IMR-90 (cell line): ENCODE measurements around the gene ADAMTS8. TPM values are rescaled to one million over a fixed set of nuclear protein-coding genes. Genes with fewer than 3 reads are reported as not detected.

Experiments used
- ATAC-seq: fragments of 200-7000 bp; cut with Tn5 transposase; 2 replicates; pipeline ENCODE4 v1.9.1; 2020; ENCODE audit warnings: low read depth, mild to moderate bottlenecking, moderate library complexity
- BruUV-seq: library from RNA; stranded (reverse); fragments of 400-500 nt; replicated peaks from 2 replicates; lab custom pipeline; 2021; lab: Mats Ljungman, UMichigan
- CTCF ChIA-PET: fragments of 300-600 bp; formaldehyde crosslinking; extraction: SDS; loops from one replicate; lab custom pipeline; 2021; ENCODE audit warnings: antibody characterized with exemption; lab: Yijun Ruan, JAX
- POLR2A ChIA-PET: fragments of 300-600 bp; sonication (Branson Sonifier 250); formaldehyde crosslinking; loops from one replicate; lab custom pipeline; 2022; ENCODE audit warnings: antibody characterized with exemption; ENCODE audit not compliant: unreplicated experiment; lab: Charles Lee
- DNase-seq: peaks from one replicate; pipeline ENCODE4 v3.0.0; 2013
- H2AFZ ChIP-seq: replicated peaks from 2 replicates; pipeline ENCODE3; 2013; ENCODE audit warnings: low read length, mild to moderate bottlenecking; ENCODE audit not compliant: poor library complexity
- H2AK5ac ChIP-seq: 2 replicates; pipeline ENCODE4 v1.6.1; 2013; ENCODE audit warnings: low read depth, low read length, inconsistent platforms
- H2AK9ac ChIP-seq: replicated peaks from 2 replicates; pipeline ENCODE3; 2013; ENCODE audit warnings: mild to moderate bottlenecking, low read depth, low read length, moderate library complexity; ENCODE audit not compliant: poor library complexity
- H2BK120ac ChIP-seq: 2 replicates; pipeline ENCODE4 v1.6.1; 2013; ENCODE audit warnings: low read depth, low read length, inconsistent platforms
- H2BK15ac ChIP-seq: 3 replicates; pipeline ENCODE4 v1.6.1; 2013; ENCODE audit warnings: low read depth, low read length, inconsistent platforms
- H2BK20ac ChIP-seq: 2 replicates; pipeline ENCODE4 v1.6.1; 2013; ENCODE audit warnings: low read depth, mild to moderate bottlenecking, inconsistent platforms, low read length, moderate library complexity
- H2BK5ac ChIP-seq: 2 replicates; pipeline ENCODE4 v1.6.1; 2013; ENCODE audit warnings: mild to moderate bottlenecking, low read depth, low read length, inconsistent platforms; ENCODE audit not compliant: poor library complexity, severe bottlenecking
- H3K14ac ChIP-seq: replicated peaks from 2 replicates; pipeline ENCODE4 v1.6.1; 2013; ENCODE audit warnings: low read depth, low read length, inconsistent platforms
- H3K18ac ChIP-seq: 2 replicates; pipeline ENCODE4 v1.6.1; 2013; ENCODE audit warnings: low read depth, low read length, control low read depth
- H3K23ac ChIP-seq: 2 replicates; pipeline ENCODE4 v1.6.1; 2013; ENCODE audit warnings: low read depth, low read length, inconsistent platforms
- H3K27ac ChIP-seq: 2 replicates; pipeline ENCODE4 v1.5.1; 2013; ENCODE audit warnings: mild to moderate bottlenecking, control low read depth, low read length; ENCODE audit not compliant: insufficient read depth
- H3K27me3 ChIP-seq: 2 replicates; pipeline ENCODE4 v1.6.1; 2013; ENCODE audit warnings: low read length; ENCODE audit not compliant: control insufficient read depth, insufficient read depth
- H3K36me3 ChIP-seq: 2 replicates; pipeline ENCODE4 v1.6.1; 2013; ENCODE audit warnings: low read length, mixed read lengths; ENCODE audit not compliant: control insufficient read depth, insufficient read depth
- H3K4ac ChIP-seq: 2 replicates; pipeline ENCODE4 v1.6.1; 2013; ENCODE audit warnings: low read depth, low read length, inconsistent platforms
- H3K4me1 ChIP-seq: 2 replicates; pipeline ENCODE4 v1.6.1; 2013; ENCODE audit warnings: low read length, mixed read lengths; ENCODE audit not compliant: control insufficient read depth, insufficient read depth
- H3K4me2 ChIP-seq: 2 replicates; pipeline ENCODE4 v1.6.1; 2013; ENCODE audit warnings: low read depth, mild to moderate bottlenecking, control low read depth, low read length, moderate library complexity
- H3K4me3 ChIP-seq: 2 replicates; pipeline ENCODE4 v1.5.1; 2013; ENCODE audit warnings: low read depth, mild to moderate bottlenecking, control low read depth, low read length, moderate library complexity; ENCODE audit not compliant: insufficient read depth
- H3K56ac ChIP-seq: 2 replicates; pipeline ENCODE4 v1.6.1; 2013; ENCODE audit warnings: low read length, inconsistent platforms; ENCODE audit not compliant: insufficient read depth; ENCODE audit errors: extremely low read depth
- H3K79me1 ChIP-seq, 2 experiments: 2 replicates each; pipeline ENCODE4 v1.6.1; 2013; ENCODE audit warnings: low read length in 2 of 2, inconsistent platforms in 1 of 2, low read depth in 1 of 2
- H3K9ac ChIP-seq: 2 replicates; pipeline ENCODE4 v1.6.1; 2013; ENCODE audit warnings: low read depth, low read length, control low read depth
- H3K9me1 ChIP-seq: 2 replicates; pipeline ENCODE4 v1.6.1; 2013; ENCODE audit warnings: low read length, inconsistent platforms; ENCODE audit not compliant: insufficient read depth
- H3K9me3 ChIP-seq: 2 replicates; pipeline ENCODE4 v1.6.1; 2013; ENCODE audit warnings: low read length; ENCODE audit not compliant: control insufficient read depth, insufficient read depth
- H4K20me1 ChIP-seq: 2 replicates; pipeline ENCODE4 v1.6.1; 2013; ENCODE audit warnings: low read length, inconsistent platforms; ENCODE audit not compliant: insufficient read depth
- H4K5ac ChIP-seq: 2 replicates; pipeline ENCODE4 v1.6.1; 2013; ENCODE audit warnings: mild to moderate bottlenecking, low read depth, low read length, control low read depth
- H4K8ac ChIP-seq, 2 experiments: 2 replicates each; pipeline ENCODE4 v1.6.1; 2013; ENCODE audit warnings: low read depth in 2 of 2, low read length in 2 of 2, control low read depth in 1 of 2, inconsistent platforms in 1 of 2
- H4K91ac ChIP-seq: 2 replicates; pipeline ENCODE4 v1.6.1; 2013; ENCODE audit warnings: low read depth, low read length, inconsistent platforms; ENCODE audit not compliant: insufficient read depth
- BHLHE40 ChIP-seq: fragments of 150-350 bp; IDR thresholded peaks from 2 replicates; pipeline ENCODE4 v1.6.1; 2016; ENCODE audit warnings: mild to moderate bottlenecking, low read depth, low read length
- CEBPB ChIP-seq: IDR thresholded peaks from 2 replicates; pipeline ENCODE4 v1.6.1; 2012; ENCODE audit warnings: low read depth, low read length, improper control_type of control experiment
- CHD1 ChIP-seq: IDR thresholded peaks from 2 replicates; pipeline ENCODE4 v1.6.1; 2012; ENCODE audit warnings: low read depth, low read length, improper control_type of control experiment
- FOS ChIP-seq: fragments of 150-350 bp; IDR thresholded peaks from 2 replicates; pipeline ENCODE4 v1.6.1; 2016; ENCODE audit warnings: low read depth, low read length
- MAFK ChIP-seq: IDR thresholded peaks from 2 replicates; pipeline ENCODE4 v1.6.1; 2012; ENCODE audit warnings: low read depth, low read length, improper control_type of control experiment
- MAZ ChIP-seq: IDR thresholded peaks from 2 replicates; pipeline ENCODE4 v1.6.1; 2012; ENCODE audit warnings: low read depth, mild to moderate bottlenecking, low read length, improper control_type of control experiment, moderate library complexity, borderline replicate concordance
- MXI1 ChIP-seq: IDR thresholded peaks from 2 replicates; pipeline ENCODE4 v1.6.1; 2012; ENCODE audit warnings: low read depth, mild to moderate bottlenecking, low read length, moderate library complexity, borderline replicate concordance
- NFE2L2 ChIP-seq: fragments of 150-350 bp; IDR thresholded peaks from 2 replicates; pipeline ENCODE4 v1.6.1; 2016; ENCODE audit warnings: low read depth, mild to moderate bottlenecking, low read length
- POLR2A ChIP-seq: IDR thresholded peaks from 2 replicates; pipeline ENCODE4 v1.6.1; 2012; ENCODE audit warnings: mild to moderate bottlenecking, low read depth, low read length
- RAD21 ChIP-seq: IDR thresholded peaks from 2 replicates; pipeline ENCODE4 v1.6.1; 2012; ENCODE audit warnings: low read length, improper control_type of control experiment
- RCOR1 ChIP-seq: IDR thresholded peaks from 2 replicates; pipeline ENCODE4 v1.6.1; 2012; ENCODE audit warnings: mild to moderate bottlenecking, low read length, improper control_type of control experiment; ENCODE audit not compliant: insufficient replicate concordance
- RFX5 ChIP-seq: IDR thresholded peaks from 2 replicates; pipeline ENCODE4 v1.8.0; 2012; ENCODE audit warnings: low read depth, mild to moderate bottlenecking, low read length, moderate library complexity
- SMC3 ChIP-seq: fragments of 150-350 bp; IDR thresholded peaks from 2 replicates; pipeline ENCODE4 v1.6.1; 2016; ENCODE audit warnings: low read depth, mild to moderate bottlenecking, antibody characterized with exemption, low read length, moderate library complexity
- dilution Hi-C: fragments of 300-500 bp; cut with HindIII; formaldehyde crosslinking; loops from one replicate; pipeline ENCODE4 v1.14.3; 2018; ENCODE audit warnings: low sequenced_read_pairs; ENCODE audit not compliant: unreplicated experiment
- in situ Hi-C: fragments of 300-500 bp; cut with MboI; formaldehyde crosslinking; loops from 3 replicates; pipeline ENCODE4 v1.14.3; 2019; ENCODE audit warnings: low sequenced_read_pairs, inconsistent platforms, mixed read lengths
- intact Hi-C: fragments of 100-400 bp; cut with micrococcal nuclease; formaldehyde crosslinking; loops from 2 replicates; pipeline ENCODE4 v1.10.0; 2022
- polyA plus RNA-seq, 3 experiments: library from polyadenylated mRNA; depleted of rRNA; stranded (reverse); fragments of >200 nt; gene quantifications; 2 replicates each; pipeline ENCODE4 v1.2.3, GENCODE V29; 2012; ENCODE audit warnings: low replicate concordance in 1 of 3
- total RNA-seq: library from RNA; depleted of rRNA; stranded (reverse); fragments of >200 nt; gene quantifications from 2 replicates; pipeline ENCODE4 v1.2.3, GENCODE V29; 2012
- TF ChIP-seq, protein P1 (sequence below): fragments of 150-350 bp; IDR thresholded peaks from 2 replicates; pipeline ENCODE4 v1.6.1; 2017; ENCODE audit warnings: mild to moderate bottlenecking, antibody characterized with exemption, low read length, low read depth
- TF ChIP-seq, protein P2 (sequence below): fragments of 150-350 bp; IDR thresholded peaks from 2 replicates; pipeline ENCODE4 v1.6.1; 2016; ENCODE audit warnings: low read depth, mild to moderate bottlenecking, low read length, moderate library complexity, borderline replicate concordance
- TF ChIP-seq, protein P3 (sequence below): conservative IDR thresholded peaks from 2 replicates; pipeline ENCODE4 v1.5.1; 2012; ENCODE audit warnings: mild to moderate bottlenecking, low read depth, low read length, improper control_type of control experiment

Gene ADAMTS8
- total and polyA plus RNA-seq, 2 of the 4 experiments (the other 2 are of a cell fraction), result under 0.01 to 0.60 TPM

DNA sequence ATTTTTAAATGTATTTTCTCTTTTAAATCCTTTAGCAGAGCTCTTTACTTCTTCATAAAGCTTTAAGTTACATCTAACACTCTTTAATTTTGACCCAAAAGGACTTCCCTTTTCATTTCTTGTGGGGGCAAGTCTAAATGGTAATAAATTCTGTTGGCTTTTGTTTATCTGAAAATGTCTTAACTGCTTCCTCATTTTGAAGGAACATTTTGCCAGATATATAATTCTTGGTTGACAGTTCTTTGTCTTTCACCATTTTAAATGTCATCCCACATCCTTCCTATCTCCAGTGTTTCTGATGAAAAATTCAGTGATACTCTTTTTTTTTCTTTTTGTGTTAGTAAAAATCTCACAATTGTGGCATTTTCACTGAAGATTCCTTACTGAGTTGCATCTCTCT lies 69.0 kb downstream of the ADAMTS8 start:
- H2BK15ac ChIP-seq, result no peak overlapping the region
- H2AFZ ChIP-seq, result no peak overlapping the region
- no peak overlapping the region for H3K9ac ChIP-seq
- in situ Hi-C loops, result no loop called here
- no peaks in the 10 kb centered on the region for H3K9me1 ChIP-seq
- no TSS peak for BruUV-seq
- H3K56ac ChIP-seq, result no peak overlapping the region
- no peak overlapping the region for H3K18ac ChIP-seq
- ChIA-PET POLR2A (no interaction called here), CTCF (no interaction called here)
- H4K5ac ChIP-seq, result no peak overlapping the region
- intact Hi-C loops, result no loop called here
- H2BK120ac ChIP-seq, result no peak overlapping the region
- dilution Hi-C loops, result no loop called here
- H2AK5ac ChIP-seq, result no peak overlapping the region
- H2BK20ac ChIP-seq, result no peak overlapping the region
- H4K91ac ChIP-seq, result no peak overlapping the region
- H4K8ac ChIP-seq, result no peak overlapping the region
- no peak overlapping the region for H2BK5ac ChIP-seq
- H4K20me1 ChIP-seq, result no peaks in the 10 kb centered on the region
- no peaks in the 10 kb centered on the region for H3K9me3 ChIP-seq
- H3K4ac ChIP-seq, result no peak overlapping the region
- H3K79me1 ChIP-seq, result no peaks in the 10 kb centered on the region
- H3K4me1 ChIP-seq, result no peaks in the 10 kb centered on the region
- H3K27ac ChIP-seq, result no peak overlapping the region
- H3K14ac ChIP-seq, result no peak overlapping the region
- no peak overlapping the region for H2AK9ac ChIP-seq
- no peaks in the 10 kb centered on the region for H3K36me3 ChIP-seq
- DNase-seq, result no peak
- TF ChIP-seq NFE2L2, result no peak
- no peak for TF ChIP-seq MAZ
- TF ChIP-seq, protein P1, sequence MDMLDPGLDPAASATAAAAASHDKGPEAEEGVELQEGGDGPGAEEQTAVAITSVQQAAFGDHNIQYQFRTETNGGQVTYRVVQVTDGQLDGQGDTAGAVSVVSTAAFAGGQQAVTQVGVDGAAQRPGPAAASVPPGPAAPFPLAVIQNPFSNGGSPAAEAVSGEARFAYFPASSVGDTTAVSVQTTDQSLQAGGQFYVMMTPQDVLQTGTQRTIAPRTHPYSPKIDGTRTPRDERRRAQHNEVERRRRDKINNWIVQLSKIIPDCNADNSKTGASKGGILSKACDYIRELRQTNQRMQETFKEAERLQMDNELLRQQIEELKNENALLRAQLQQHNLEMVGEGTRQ, result no peak
- no peak for TF ChIP-seq CHD1
- no peak for TF ChIP-seq SMC3
- TF ChIP-seq, protein P2, sequence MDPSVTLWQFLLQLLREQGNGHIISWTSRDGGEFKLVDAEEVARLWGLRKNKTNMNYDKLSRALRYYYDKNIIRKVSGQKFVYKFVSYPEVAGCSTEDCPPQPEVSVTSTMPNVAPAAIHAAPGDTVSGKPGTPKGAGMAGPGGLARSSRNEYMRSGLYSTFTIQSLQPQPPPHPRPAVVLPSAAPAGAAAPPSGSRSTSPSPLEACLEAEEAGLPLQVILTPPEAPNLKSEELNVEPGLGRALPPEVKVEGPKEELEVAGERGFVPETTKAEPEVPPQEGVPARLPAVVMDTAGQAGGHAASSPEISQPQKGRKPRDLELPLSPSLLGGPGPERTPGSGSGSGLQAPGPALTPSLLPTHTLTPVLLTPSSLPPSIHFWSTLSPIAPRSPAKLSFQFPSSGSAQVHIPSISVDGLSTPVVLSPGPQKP, result no peak
- no peak for TF ChIP-seq CEBPB
- no peak for TF ChIP-seq POLR2A
- TF ChIP-seq RAD21, result no peak
- TF ChIP-seq RFX5, result no peak
- TF ChIP-seq, protein P3, sequence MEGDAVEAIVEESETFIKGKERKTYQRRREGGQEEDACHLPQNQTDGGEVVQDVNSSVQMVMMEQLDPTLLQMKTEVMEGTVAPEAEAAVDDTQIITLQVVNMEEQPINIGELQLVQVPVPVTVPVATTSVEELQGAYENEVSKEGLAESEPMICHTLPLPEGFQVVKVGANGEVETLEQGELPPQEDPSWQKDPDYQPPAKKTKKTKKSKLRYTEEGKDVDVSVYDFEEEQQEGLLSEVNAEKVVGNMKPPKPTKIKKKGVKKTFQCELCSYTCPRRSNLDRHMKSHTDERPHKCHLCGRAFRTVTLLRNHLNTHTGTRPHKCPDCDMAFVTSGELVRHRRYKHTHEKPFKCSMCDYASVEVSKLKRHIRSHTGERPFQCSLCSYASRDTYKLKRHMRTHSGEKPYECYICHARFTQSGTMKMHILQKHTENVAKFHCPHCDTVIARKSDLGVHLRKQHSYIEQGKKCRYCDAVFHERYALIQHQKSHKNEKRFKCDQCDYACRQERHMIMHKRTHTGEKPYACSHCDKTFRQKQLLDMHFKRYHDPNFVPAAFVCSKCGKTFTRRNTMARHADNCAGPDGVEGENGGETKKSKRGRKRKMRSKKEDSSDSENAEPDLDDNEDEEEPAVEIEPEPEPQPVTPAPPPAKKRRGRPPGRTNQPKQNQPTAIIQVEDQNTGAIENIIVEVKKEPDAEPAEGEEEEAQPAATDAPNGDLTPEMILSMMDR, result no peak
- no peak for TF ChIP-seq RCOR1
- TF ChIP-seq MAFK, result no peak
- TF ChIP-seq BHLHE40, result no peak
- no peak for TF ChIP-seq FOS
- no peak for TF ChIP-seq MXI1
- no peak overlapping the region for H3K4me3 ChIP-seq
- ATAC-seq, result no peak
- H3K27me3 ChIP-seq, result peaks cover 10% of the 10 kb centered on the region; the same call in 1 of the 2 replicates
- no peak overlapping the region for H3K23ac ChIP-seq
- H3K4me2 ChIP-seq, result no peak overlapping the region
